ENCODE results near the gene RWDD1.
A peak's percentile ranks its signal among the peaks of the same experiment; 100 is the strongest.

RWDD1 gene, protein sequence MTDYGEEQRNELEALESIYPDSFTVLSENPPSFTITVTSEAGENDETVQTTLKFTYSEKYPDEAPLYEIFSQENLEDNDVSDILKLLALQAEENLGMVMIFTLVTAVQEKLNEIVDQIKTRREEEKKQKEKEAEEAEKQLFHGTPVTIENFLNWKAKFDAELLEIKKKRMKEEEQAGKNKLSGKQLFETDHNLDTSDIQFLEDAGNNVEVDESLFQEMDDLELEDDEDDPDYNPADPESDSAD

DNA sequence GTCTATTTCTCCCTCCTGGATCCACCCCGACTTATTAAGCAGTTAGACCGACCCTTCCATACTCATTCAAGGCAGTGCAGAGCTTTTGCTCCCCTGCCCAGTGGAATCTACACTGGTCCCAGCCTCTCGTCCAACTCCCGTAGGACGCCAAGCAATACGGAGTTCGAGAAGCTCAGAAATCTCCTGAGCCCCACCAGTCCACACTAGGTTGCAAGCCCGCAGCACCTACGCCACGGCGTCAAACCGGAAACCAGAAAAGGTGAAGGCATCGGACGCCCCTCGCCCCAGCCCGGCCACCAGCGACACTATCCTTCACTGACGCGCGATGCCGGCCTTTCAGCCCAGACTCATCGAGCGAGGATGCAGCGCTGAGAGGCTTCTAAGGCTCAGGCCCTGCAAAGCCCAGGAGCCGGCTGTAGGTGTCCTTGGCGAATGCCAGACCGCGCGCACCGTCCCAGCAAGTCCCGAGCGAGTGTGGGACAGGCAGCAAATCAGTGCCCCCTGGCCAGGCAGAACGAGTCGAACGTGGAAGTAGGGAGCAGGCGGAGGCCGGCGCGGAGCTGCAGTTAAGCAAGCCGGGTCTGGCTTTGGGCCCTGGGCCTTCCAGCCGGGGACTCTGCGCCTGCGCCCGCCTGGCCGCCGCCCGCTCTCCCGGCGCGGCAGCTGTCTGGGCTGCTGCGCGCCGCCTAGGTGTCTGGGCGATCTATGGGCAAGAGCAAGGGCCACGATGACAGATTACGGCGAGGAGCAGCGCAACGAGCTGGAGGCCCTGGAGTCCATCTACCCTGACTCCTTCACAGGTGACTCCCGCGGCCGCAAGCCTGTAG lies at the start of gene RWDD1:
Gene RWDD1 (plus strand): TSS at position 649 of the 827 bp plus-strand sequence. CDS start 79 bp downstream, at position 728.
- peak; percentile 97 for DNase-seq (ENCODE audit: low read depth)

DNA sequence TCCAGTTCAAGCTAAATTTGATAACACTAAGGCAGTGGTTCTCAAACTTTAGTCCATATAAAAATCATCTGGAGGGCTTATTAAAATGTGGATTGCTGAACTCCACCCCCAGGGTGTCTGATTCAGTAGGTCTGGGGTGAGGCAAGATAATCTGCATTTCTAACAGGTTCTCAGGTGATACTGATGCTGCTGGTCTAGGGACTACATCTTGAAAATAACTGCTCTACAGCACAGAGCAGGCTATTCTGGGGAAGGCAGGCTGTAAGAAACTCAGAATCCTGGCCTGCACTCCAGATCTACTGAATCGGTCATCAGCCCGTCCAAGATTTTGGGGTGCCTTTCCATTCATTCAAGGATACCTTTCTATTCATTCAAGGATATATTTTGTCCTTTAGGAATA lies 48.4 kb upstream of the RWDD1 start:
- DNase-seq (ENCODE audit: low read depth), result no peak

DNA sequence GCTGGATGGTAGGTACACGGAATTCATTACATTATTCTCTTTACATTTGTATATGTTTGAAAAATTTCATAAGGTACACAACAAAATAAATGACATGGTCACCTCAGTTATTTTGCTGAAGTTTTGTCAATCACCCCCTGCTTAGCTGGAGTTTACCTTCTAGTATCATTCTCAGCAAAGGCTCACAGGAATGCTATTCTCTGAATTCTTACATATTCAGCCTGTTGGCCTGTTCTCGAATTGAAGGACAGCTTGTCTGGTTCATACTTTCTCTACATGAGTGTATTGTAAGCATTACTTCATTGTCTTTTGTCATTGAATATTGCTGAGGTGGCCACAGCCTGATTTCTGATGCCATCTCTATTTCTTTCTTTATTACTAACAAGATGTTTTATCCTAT lies 47.1 kb upstream of the RWDD1 start:
- no peak for DNase-seq (ENCODE audit: low read depth)

DNA sequence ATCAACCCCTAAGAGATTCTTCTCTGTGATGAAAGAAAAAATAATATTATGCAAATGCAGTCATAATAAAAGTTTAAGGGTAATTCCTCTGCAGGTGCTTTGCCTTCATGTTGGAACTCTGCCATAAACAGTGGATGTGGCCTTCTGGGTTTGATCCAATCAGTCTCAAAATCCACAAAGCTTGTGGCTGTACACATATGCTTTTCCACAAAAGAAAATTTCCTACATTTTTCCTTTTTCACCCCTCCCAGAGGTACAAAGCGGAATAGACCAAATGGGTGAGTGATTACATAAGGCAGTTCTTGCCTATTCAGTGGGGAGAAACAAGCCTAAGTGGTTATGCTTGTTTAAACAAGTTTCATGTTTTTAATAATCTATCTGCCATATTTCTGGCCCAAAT lies 43.2 kb upstream of the RWDD1 start:
- DNase-seq (ENCODE audit: low read depth), result no peak

DNA sequence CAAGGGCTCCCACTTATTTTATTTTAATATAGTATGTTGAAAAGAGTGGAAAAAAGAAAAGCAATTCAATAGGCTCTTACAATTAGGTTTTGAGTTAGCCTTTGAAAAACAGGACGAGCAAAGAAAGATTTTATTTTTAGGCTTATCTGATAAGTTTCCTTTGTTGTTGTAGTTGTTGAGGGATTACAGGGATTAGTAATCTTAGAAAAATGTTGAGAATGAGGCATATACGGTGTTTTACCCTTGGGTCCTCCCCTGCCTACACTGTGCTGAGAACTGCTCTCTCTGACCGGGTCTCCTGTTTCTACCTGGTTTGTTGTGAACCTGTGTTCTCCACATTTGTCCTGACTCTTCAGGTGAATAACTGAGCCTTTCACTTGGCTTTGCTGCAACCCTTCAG lies 42.5 kb upstream of the RWDD1 start:
- no peak for DNase-seq (ENCODE audit: low read depth)

DNA sequence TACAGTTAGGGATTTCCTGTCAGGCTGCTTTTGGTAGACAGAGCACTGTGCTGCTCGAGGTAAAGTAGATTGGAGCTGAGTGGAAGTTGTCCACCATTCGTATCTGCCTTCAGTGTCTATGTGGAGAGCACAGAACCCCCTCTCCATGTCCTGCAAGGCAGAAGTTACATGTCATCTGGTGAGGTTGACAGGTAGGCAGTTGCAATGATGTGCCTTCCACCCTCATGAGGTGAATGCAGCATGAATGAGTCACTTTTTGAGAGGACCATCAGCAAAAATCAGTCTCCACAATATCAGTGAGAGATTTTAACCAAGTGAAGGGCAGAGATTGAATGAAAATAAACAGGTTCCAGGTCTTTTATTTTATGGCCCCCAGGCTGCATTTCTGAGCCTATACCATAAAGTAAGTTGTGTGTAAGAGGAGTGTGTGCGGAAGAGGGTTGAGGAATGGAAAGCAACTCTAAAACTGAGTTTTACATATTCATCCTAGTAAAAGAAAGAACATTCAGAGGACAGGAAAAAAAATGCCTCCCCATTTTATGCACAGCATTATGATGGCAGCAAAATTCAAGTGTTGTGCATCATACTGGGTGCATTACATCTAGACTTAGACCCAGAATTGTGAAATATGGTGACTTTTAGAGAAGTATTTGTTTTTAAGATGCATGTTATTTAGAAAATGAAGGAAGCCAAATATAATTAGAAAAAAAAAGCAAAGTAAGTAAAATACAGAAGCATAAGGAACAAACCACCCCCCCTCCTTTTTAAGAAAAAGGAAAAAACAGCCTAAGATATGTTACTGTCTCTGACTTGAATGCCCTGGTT lies 41.6 kb upstream of the RWDD1 start:
- no peak for DNase-seq (ENCODE audit: low read depth)

DNA sequence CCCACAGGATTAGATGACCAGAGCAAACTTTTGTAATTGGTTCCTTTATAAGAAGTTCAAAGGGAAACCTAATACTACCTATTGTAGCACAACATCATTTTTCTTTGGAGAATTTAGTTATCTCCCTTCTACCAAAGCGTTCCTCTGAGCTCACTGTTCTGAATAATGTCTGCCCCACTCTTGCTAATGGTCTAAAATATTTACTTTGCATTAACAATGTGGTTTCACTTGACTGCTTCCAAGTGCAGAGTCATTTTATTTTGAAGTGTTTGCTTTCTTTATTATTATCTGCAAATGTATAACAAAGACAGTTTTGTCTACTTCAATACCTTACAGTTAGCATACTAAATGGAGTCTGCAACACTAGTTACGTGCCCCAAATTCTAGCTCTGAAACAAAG lies 40.9 kb upstream of the RWDD1 start:
- DNase-seq (ENCODE audit: low read depth), result no peak

DNA sequence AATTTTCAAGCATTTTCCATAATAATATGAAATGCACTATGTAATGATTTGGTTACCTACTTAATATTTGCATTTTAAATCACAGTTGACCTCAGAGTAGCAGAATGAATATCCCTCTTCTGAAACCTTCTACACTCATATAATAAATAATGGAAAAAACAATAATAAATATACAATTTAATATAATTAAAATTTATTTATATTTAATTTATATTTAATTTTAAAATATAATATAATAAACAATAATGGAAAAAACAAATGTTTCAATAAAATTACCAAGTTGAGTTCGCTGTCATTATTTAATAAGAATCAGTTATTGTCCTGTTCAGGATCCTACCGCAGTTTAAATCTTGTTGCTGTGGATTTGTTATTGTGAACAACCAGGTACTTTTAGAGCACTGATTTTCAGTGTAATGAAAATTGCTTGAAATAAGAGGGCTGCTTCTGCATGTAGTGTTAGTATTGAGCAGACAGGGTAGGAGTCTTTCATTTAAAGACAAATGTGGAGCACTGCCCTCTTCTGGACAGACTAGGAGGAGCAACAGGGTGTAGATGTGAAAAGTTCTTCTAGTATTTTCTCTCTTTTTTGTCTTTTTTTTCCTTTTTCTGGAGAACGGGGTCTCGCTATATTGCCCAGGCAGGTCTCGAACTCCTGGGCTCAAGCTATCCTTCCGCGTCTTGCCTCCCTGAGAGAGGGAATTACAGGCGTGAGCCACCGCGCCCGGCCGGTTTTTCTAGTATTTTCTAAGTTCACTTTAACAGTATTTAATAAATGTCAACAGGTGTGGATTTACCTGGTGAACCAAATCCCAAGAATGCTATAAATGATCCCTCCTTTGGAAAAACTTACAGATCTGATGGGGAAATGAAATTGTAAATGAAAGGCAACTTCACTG lies 39.4 kb upstream of the RWDD1 start:
- DNase-seq (ENCODE audit: low read depth), result peak; percentile 16

DNA sequence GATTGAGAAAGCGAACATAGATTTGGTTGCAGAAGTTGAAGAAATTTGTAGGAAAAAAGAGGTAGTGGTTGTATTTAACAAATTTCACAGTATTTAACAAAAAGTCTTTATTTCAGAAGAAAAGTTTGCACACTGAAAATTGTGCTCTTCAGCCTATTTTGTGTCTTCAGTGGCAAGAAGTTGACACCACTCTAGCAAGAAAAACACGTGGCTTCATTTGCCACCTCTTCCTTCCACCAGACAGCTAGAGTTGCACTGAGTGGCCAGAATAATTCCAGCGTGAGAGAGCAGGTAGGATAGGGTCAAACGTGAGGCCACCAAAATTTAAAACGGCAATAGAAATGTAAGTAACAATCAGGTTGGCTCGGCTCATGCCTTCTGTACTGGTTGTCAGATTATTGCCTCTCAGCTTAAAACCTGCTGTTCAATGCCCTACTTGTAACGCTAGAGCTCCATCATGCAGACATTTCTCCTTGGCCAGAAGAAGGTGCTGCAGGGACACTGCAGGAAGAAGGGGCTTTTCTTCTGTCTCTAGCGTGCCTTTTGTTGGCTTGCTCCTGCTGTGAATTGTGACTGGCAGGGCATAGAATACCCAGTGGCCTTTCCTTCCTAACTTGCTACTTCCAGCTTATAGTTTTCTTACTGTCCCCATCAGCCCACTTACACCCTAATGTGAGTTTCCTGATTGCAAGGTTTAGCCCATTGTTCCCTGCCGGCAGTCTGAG lies 37.9 kb upstream of the RWDD1 start:
- DNase-seq (ENCODE audit: low read depth), result no peak

DNA sequence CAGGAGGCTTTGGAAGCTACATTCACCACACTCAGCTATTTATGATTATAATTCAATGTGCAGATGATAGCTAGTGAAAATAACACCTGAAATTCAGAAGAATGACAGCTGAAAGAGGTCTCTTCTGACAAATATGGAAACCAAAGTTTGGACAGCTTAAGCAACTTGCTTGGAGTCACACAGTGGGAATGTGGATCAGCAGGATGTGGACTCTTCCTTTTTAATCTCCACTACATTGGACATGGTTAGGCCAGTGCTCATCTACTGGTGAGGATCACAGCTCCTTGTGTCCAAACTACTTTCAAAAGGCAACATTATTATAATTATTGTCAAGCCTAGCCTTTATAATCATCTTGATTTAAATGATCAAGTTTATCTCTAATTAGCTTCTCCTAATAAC lies 36.2 kb upstream of the RWDD1 start:
- no peak for DNase-seq (ENCODE audit: low read depth)

DNA sequence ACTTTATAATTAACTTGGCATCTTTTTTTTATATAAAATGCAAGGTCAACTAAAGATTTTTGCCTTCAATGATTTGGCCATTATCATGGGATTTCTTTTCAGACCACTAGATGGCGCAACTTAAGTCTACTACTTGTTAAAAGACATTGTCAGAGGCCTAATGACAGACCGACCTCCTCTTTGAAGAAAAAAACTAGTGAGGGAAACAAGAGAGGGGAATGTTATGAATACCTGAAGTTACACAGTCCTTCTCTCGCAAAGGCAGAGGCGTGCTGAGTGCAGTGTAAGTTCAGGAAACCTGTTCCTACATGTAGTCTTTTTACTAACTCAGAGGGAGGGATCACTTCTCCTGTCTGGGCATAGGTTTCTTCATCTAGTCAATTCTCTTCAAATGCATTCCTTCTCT lies 35.1 kb upstream of the RWDD1 start:
- no peak for DNase-seq (ENCODE audit: low read depth)

DNA sequence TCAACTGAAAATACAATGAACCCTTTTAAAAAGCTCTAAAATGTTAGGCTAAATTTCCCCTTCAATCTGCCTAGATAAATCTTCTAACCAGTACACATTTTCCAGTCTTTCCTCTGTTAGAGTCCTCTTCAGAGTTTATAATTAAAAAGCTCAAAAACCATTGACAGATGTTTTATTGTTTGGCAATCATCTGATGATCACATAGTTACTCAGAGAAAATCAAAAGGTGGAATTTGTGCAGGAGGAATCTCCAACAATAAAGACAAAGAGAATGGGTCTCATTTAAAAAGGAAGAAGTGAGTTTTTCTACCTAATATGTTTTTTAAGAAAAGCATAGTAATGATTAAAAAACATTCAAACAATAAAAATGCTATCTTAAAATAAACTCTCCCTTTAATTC lies 28.9 kb upstream of the RWDD1 start:
- no peak for DNase-seq (ENCODE audit: low read depth)

DNA sequence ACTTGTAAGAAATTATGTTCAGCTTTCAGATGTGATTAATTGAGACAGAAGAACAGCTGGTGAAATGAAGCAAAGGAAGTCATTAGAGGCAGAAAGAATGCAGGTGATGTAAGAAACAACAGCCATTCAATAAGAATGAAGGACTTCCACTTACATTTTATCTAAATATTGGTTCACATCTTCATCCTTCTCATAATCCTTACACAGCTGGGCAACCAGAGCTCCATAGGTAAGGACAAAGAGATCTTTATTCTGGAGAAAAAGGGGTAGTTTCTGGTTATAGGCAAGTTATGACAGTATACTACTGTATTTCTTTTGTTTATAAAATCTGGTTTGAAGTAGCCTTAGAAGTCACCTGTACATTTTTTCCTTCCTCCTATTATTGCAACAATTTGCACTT lies 28.2 kb upstream of the RWDD1 start:
- DNase-seq (ENCODE audit: low read depth), result no peak

DNA sequence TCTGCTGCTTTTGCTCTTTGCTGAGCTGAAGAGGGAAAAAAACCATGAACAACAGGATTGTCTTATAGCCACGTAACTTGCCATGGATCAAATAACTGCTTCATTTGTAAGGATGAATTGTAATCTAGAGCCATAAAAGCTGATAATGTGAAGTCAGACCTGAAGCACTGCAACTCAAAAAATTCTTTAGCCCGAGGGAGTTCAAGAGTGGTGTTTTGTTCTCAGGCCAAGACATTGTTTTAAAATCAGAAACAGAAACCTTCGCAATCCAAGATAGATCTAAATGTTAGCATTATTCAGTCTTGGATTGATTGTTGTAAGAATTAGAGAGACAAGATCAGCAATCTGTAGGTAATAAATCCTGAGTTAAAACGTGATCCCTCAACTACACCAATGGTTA lies 25.7 kb upstream of the RWDD1 start, which contains the start of gene TRAPPC3L:
Gene TRAPPC3L (minus strand): TSS at position 34 of the 400 bp plus-strand sequence. CDS start 170 bp downstream, outside the sequence.
- no peak for DNase-seq (ENCODE audit: low read depth)

DNA sequence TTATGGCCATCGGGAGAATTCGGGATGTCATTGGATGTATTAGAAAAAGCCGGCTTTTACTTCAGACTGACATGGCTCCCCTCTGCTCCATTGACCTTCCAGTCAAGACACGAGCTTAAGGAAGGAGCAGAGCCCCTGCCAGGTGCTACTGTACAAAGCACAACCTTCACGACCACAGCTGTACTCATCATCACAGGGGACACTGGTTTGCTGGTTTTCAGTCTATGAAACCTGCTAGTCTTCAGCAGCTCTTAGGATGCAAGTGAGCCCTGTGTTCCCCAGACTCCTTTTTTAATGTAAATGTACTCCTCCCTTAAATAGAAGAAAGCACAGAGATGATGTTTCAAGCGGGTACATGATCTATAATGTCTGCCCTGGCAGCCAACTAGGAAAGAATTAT lies 23.9 kb upstream of the RWDD1 start:
- DNase-seq (ENCODE audit: low read depth), result no peak

DNA sequence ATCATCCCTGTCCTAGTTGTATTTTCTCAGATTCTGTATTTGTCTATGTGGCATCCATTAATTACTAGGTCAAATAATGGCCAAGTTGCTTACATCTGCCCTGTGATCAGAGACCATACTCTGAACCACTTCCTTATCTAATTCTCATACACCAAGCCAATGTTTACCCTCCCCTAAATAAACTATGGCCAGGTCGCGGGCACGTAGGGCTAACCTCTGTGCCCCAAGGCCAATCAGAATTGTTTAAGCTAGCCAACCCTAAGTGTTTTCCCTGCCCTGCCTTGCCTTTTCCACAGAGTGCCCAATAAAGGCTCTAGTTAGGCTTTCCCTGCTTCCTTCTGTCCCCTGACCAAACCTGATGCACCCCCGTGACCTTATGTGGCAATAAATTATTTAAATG lies 20.5 kb upstream of the RWDD1 start:
- no peak for DNase-seq (ENCODE audit: low read depth)

DNA sequence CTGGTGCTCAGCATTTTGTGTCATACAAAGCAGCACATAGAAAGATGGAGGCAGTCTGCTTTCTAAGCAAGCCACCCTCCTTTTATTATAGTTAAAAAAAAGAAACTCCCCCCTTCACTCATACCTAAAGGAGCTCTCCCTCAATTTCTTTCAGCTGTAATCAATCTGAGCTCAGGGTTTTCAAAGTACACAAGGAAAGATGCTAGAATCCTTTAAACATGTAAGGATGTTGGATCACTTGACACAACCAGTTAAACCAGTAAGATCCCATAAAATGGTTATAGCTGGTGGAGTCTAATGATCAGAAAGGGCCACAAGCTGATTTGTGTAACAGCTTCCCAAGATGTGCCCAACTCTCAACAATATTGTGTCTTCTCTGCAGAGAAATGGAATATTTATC lies 17.9 kb upstream of the RWDD1 start, which contains the start of gene CALHM4:
Gene CALHM4 (plus strand): TSS at position 301 of the 400 bp plus-strand sequence. CDS start 43 bp downstream, at position 344.
- no peak for DNase-seq (ENCODE audit: low read depth)

DNA sequence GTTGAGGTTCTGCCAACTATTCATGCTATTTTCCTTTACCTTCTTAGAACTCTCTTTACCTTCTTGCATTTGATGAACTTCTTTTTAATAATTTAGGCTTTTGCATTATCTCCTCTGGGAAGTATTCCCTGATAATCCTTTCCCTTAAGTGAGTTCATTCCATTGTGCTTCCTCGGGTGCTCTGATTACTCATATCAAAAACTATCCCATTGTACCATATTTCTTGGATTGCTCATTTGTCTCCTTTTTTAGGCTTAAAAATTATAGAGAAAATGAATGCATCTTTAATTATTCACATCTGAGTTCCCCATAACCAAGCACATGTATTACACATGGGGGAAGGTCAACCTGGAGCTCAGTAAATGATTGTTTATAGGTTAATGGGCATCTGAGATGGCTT lies 15.2 kb upstream of the RWDD1 start:
- DNase-seq (ENCODE audit: low read depth), result no peak

DNA sequence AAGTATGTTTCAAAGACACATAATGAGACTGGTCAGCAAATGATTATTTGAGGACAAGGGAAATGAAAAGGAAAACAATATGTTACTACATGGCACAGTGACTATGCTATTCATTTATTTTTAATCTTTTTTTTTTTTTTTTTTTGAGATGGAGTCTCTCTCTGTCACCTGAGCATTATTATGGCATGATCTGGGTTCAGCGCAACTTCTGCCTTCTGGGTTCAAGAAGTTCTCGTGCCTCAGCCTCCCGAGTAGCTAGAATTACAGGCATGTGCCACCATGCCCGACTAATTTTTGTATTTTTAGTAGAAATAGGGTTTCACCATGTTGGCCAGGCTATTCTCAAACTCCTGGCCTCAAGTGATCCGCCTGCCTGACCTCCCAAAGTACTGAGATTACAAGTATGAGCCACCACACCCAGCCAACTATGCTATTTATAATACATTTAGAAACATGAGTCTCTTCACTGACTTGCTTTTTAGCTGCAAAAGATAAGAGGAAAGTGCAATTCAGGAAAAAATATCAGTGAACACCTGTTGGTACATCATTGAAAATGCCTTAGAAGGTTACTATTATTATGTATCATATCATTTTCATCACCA lies 14.4 kb upstream of the RWDD1 start:
- DNase-seq (ENCODE audit: low read depth), result no peak

DNA sequence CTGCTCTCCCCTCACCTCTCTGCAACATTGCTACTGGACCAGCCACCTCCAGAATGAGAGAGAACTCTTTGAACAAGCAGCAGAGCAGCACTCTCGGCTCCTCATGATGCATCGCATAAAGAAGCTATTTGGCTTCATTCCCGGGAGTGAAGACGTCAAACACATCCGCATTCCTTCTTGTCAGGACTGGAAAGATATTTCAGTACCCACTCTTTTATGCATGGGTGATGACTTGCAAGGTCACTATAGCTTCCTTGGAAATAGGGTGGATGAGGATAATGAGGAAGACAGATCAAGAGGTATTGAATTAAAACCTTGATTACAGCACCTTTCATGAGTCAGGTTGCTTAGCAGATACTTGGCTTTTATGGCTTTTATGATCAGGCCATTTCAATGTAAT lies 13.4 kb upstream of the RWDD1 start:
- no peak for DNase-seq (ENCODE audit: low read depth)
